ENCODE data around the gene MSH4.
"Not testable (repeated sequence)": the region's sequence is repeated elsewhere in the genome, so short reads cannot be mapped to it uniquely, and the experiment has no call there.

MSH4 gene

GRCh38 chr1:75943037-75943436 lies 146.4 kb downstream of the MSH4 start:
- DNase-seq (ENCODE audit: low spot score) = not testable (repeated sequence)

GRCh38 chr1:75950176-75950575 lies 153.5 kb downstream of the MSH4 start:
- DNase-seq (ENCODE audit: low spot score) = no peak

DNA sequence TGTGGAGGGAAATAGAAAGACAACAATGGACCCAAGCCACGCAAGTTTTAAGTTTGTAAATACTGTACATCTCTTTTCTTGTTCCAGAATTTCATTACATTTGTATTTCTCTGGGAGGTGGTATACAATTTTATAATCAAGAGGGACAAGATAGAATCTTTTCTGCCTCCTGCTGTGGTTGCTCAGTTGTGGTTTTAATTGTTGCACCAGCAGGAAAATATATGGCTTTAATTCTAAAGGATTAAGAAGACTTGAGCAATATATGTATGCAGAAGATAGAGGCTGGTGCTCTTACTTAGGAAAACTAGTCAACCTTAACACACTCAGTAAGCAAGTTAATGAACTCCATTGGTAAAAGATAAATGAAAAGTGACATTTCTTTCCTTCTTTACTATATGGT lies 155.3 kb downstream of the MSH4 start:
- DNase-seq (ENCODE audit: low spot score) = no peak

DNA sequence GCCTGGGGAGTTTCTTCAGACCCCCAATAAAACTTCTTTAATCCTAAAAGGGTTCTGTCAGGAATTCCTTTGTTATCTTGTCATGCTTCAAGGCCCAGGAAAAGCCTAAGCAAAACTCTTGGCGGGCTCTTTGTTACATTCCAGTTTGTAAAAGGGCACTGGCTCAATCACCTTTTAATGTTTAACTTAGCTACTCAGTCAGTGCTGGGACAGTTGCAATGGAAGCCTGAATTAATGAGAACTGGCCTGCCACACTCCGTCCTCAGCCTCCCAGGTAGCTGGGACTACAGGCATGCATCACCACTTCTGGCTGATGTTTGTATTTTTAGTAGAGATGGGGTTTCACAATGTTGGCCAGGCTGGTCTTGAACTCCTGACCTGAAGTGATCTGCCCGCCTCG lies 156.8 kb downstream of the MSH4 start:
- DNase-seq (ENCODE audit: low spot score) = no peak

GRCh38 chr1:75954586-75954985 lies 157.9 kb downstream of the MSH4 start:
- no peak for DNase-seq (ENCODE audit: low spot score)
